A549 (cell line): ENCODE measurements around the gene C14orf132. TPM values are rescaled to one million over a fixed set of nuclear protein-coding genes. Genes with fewer than 3 reads are reported as not detected.

ENCODE experiments used
- ATAC-seq, 2 experiments: fragments of 200-7000 bp in 1 of 2; fragments of >200 bp in 1 of 2; cut with Nextera tagmentation in 1 of 2; cut with Tn5 transposase in 1 of 2; 3 replicates each; pipeline versions ENCODE4 v1.8.0 to v1.9.1; 2018 to 2020; ENCODE audit warnings: mild to moderate bottlenecking in 1 of 2, moderate library complexity in 1 of 2
- CTCF ChIA-PET: fragments of 300-600 bp; sonication (Branson Sonifier 250); formaldehyde crosslinking; extraction: SDS; loops from one replicate; lab custom pipeline; 2021; ENCODE audit warnings: antibody characterized with exemption, inconsistent platforms; lab: Yijun Ruan, JAX
- POLR2A ChIA-PET: fragments of 350-600 bp; formaldehyde crosslinking; extraction: SDS; loops from one replicate; lab custom pipeline; 2021; ENCODE audit warnings: antibody characterized with exemption, inconsistent platforms; lab: Yijun Ruan, JAX
- DNase-seq, 2 experiments: peaks; one replicate each; pipeline versions ENCODE4 v3.0.0 to v3.0.0-alpha.2; 2011 to 2016; ENCODE audit warnings: low read depth in 1 of 2, low spot score in 1 of 2
- FAIRE-seq: peaks from 2 replicates; lab custom pipeline; 2011; peaks lifted over from hg19 to GRCh38; lab: Jason Lieb, UNC
- H3K27ac ChIP-seq, 2 experiments: fragments of >200 bp; sonication (Bioruptor Twin); formaldehyde crosslinking; 3 replicates each; pipeline ENCODE4 v1.5.1; 2016 to 2017
- H3K4me1 ChIP-seq: fragments of >200 bp; sonication (Bioruptor Twin); formaldehyde crosslinking; 3 replicates; pipeline ENCODE4 v1.6.1; 2016
- H3K4me2 ChIP-seq: fragments of >200 bp; sonication (Bioruptor Twin); formaldehyde crosslinking; 3 replicates; pipeline ENCODE4 v1.6.1; 2016
- H3K4me3 ChIP-seq: fragments of >200 bp; sonication (Bioruptor Twin); formaldehyde crosslinking; 3 replicates; pipeline ENCODE4 v1.5.1; 2016
- H3K9me3 ChIP-seq: fragments of >200 bp; sonication (Bioruptor Twin); formaldehyde crosslinking; 3 replicates; pipeline ENCODE4 v1.6.1; 2016
- BHLHE40 ChIP-seq: IDR thresholded peaks from 2 replicates; pipeline ENCODE4 v1.6.1; 2012; ENCODE audit warnings: low read depth, low read length, inconsistent platforms
- CBX2 ChIP-seq: fragments of 200-600 bp; sonication (generic); IDR thresholded peaks from 2 replicates; pipeline ENCODE4 v1.6.1; 2016; ENCODE audit warnings: low read depth, mild to moderate bottlenecking, borderline replicate concordance
- CEBPB ChIP-seq, 2 experiments: fragments of >200 bp in 1 of 2; sonication (Bioruptor Twin) in 1 of 2; formaldehyde crosslinking in 1 of 2; IDR thresholded peaks; 2 replicates each; pipeline ENCODE4 v1.6.1; 2012 to 2016
- CTCF ChIP-seq: fragments of >200 bp; sonication (Bioruptor Twin); formaldehyde crosslinking; IDR thresholded peaks from 3 replicates; pipeline ENCODE4 v1.5.1; 2016
- EP300 ChIP-seq, 2 experiments: fragments of >200 bp; sonication (Bioruptor Twin); formaldehyde crosslinking; IDR thresholded peaks; 2 replicates in 1 of 2; 3 replicates in 1 of 2; pipeline ENCODE4 v1.6.1; 2016 to 2017
- FOXS1 ChIP-seq: fragments of 250-450 bp; sonication (Bioruptor Pico); IDR thresholded peaks from 2 replicates; pipeline ENCODE4 v1.5.0; 2020; ENCODE audit warnings: mild to moderate bottlenecking, moderate library complexity
- HES2 ChIP-seq: fragments of >200 bp; sonication (Bioruptor Twin); formaldehyde crosslinking; IDR thresholded peaks from 2 replicates; pipeline ENCODE4 v1.6.1; 2016
- HEYL ChIP-seq: fragments of 250-450 bp; sonication (Bioruptor Pico); IDR thresholded peaks from 2 replicates; pipeline ENCODE4 v1.8.0; 2021; ENCODE audit warnings: mild to moderate bottlenecking, moderate library complexity
- JUN ChIP-seq, 2 experiments: fragments of >200 bp; sonication (Bioruptor Twin); formaldehyde crosslinking; IDR thresholded peaks; 2 replicates in 1 of 2; 3 replicates in 1 of 2; pipeline ENCODE4 v1.6.1; 2016 to 2017
- KDM5A ChIP-seq: fragments of 200-600 bp; sonication (generic); IDR thresholded peaks from 2 replicates; pipeline ENCODE4 v1.6.1; 2016; ENCODE audit warnings: antibody characterized with exemption, mild to moderate bottlenecking
- MAX ChIP-seq: IDR thresholded peaks from 2 replicates; pipeline ENCODE4 v1.6.1; 2012
- PHF8 ChIP-seq: fragments of 200-600 bp; sonication (generic); IDR thresholded peaks from 2 replicates; pipeline ENCODE4 v1.6.1; 2016; ENCODE audit warnings: low read depth, mild to moderate bottlenecking, antibody characterized with exemption, moderate library complexity, borderline replicate concordance
- POLR2A ChIP-seq: IDR thresholded peaks from 2 replicates; pipeline ENCODE4 v1.6.1; 2012; ENCODE audit warnings: mild to moderate bottlenecking, low read length
- RFX5 ChIP-seq: fragments of 450-650 bp; IDR thresholded peaks from 2 replicates; pipeline ENCODE4 v1.7.1; 2014; ENCODE audit warnings: antibody characterized with exemption, mild to moderate bottlenecking, moderate library complexity
- RNF2 ChIP-seq: fragments of 200-600 bp; sonication (generic); IDR thresholded peaks from 2 replicates; pipeline ENCODE4 v1.6.1; 2016; ENCODE audit warnings: low read depth, mild to moderate bottlenecking, antibody characterized with exemption, moderate library complexity, borderline replicate concordance
- SREBF2 ChIP-seq: fragments of 450-650 bp; IDR thresholded peaks from 2 replicates; pipeline ENCODE4 v1.6.1; 2014; ENCODE audit warnings: mild to moderate bottlenecking, moderate library complexity
- TFCP2L1 ChIP-seq: fragments of 250-450 bp; sonication (Bioruptor Pico); IDR thresholded peaks from 2 replicates; pipeline ENCODE4 v1.5.0; 2021; ENCODE audit warnings: mild to moderate bottlenecking
- ZSCAN20 ChIP-seq: fragments of 250-450 bp; sonication (Bioruptor Pico); IDR thresholded peaks from 2 replicates; pipeline ENCODE4 v1.8.0; 2022; ENCODE audit warnings: mild to moderate bottlenecking, moderate library complexity
- WGBS: methylation state at CpG from one replicate; pipeline ENCODE4 v1.1.6; 2017; ENCODE audit errors: missing lambda C conversion rate; 5-methylcytosine and 5-hydroxymethylcytosine counted together
- polyA plus RNA-seq, 4 experiments: library from polyadenylated mRNA; depleted of rRNA in 3 of 4; stranded (reverse); fragments of >200 nt; fragmentation: RNase III in 1 of 4; extraction: RNeasy Plus Mini Kit Qiagen cat#74134 plus additional on column Dnase treatment in 1 of 4; gene quantifications; 2 replicates in 3 of 4; 3 replicates in 1 of 4; pipeline ENCODE4 v1.2.3, GENCODE V29; 2011 to 2017
- TF ChIP-seq, protein P1 (sequence below): fragments of 250-450 bp; sonication (Bioruptor Pico); IDR thresholded peaks from 2 replicates; pipeline ENCODE4 v1.5.0; 2021; ENCODE audit warnings: mild to moderate bottlenecking, moderate library complexity, borderline replicate concordance
- TF ChIP-seq, protein P2 (sequence below): IDR thresholded peaks from 2 replicates; pipeline ENCODE4 v1.6.1; 2012
- TF ChIP-seq, protein P3 (sequence below): fragments of 250-450 bp; sonication (Bioruptor Pico); IDR thresholded peaks from 2 replicates; pipeline ENCODE4 v1.5.0; 2020; ENCODE audit warnings: low read depth, mild to moderate bottlenecking, moderate library complexity
- TF ChIP-seq, protein P4 (sequence below): fragments of >200 bp; sonication (Bioruptor Twin); formaldehyde crosslinking; IDR thresholded peaks from 3 replicates; pipeline ENCODE4 v1.6.1; 2016

Gene C14orf132
- polyA plus RNA-seq, 2 of the 4 experiments (the other 2 are of a cell fraction), result 4.6 to 8.5 TPM

GRCh38 chr14:96103560-96104460, 64.6 kb downstream of the C14orf132 start:
- Histone ChIP-seq H3K9me3 (peaks cover 6% of the 10 kb centered on the region; the same call in 1 of the 3 replicates), H3K4me3 (no peak overlapping the region), H3K4me1 (peaks cover 52% of the 10 kb centered on the region), H3K4me2 (peak overlapping the region; percentile 15), H3K27ac (peak overlapping the region; percentile 86 to 88)
- CTCF ChIA-PET, result interaction anchor here (0.7 to 16.8 kb wide), 5 partner anchors 62 to 176 kb away, joined by 3 to 486 read pairs (median 5); no protein-coding TSS in a partner anchor
- POLR2A ChIA-PET, result interaction anchor here (1.0 kb wide), 1 partner anchor 101 kb away, joined by 5 read pairs; the partner anchor contains the start of gene BDKRB2
- FAIRE-seq, result no peak
- WGBS, result 88% methylated on average over 6 of the region's 6 CpGs
- TF ChIP-seq POLR2A (no peak), RFX5 (no peak), MAX (no peak), JUN (IDR thresholded peaks at IDR 0.05) (no peak), HES2 (no peak), HEYL (CRISPR knock-in tag) (no peak), BHLHE40 (no peak), RNF2 (no peak), TFCP2L1 (CRISPR knock-in tag) (no peak), ZSCAN20 (CRISPR knock-in tag) (no peak), PHF8 (no peak), CEBPB (IDR thresholded peaks at IDR 0.05) (no peak), FOXS1 (CRISPR knock-in tag) (no peak)
- TF ChIP-seq, protein P1, sequence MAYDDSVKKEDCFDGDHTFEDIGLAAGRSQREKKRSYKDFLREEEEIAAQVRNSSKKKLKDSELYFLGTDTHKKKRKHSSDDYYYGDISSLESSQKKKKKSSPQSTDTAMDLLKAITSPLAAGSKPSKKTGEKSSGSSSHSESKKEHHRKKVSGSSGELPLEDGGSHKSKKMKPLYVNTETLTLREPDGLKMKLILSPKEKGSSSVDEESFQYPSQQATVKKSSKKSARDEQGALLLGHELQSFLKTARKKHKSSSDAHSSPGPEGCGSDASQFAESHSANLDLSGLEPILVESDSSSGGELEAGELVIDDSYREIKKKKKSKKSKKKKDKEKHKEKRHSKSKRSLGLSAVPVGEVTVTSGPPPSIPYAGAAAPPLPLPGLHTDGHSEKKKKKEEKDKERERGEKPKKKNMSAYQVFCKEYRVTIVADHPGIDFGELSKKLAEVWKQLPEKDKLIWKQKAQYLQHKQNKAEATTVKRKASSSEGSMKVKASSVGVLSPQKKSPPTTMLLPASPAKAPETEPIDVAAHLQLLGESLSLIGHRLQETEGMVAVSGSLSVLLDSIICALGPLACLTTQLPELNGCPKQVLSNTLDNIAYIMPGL (CRISPR knock-in tag), result no peak
- TF ChIP-seq, protein P2, sequence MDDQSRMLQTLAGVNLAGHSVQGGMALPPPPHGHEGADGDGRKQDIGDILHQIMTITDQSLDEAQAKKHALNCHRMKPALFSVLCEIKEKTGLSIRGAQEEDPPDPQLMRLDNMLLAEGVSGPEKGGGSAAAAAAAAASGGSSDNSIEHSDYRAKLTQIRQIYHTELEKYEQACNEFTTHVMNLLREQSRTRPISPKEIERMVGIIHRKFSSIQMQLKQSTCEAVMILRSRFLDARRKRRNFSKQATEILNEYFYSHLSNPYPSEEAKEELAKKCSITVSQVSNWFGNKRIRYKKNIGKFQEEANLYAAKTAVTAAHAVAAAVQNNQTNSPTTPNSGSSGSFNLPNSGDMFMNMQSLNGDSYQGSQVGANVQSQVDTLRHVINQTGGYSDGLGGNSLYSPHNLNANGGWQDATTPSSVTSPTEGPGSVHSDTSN, result no peak
- TF ChIP-seq, protein P3, sequence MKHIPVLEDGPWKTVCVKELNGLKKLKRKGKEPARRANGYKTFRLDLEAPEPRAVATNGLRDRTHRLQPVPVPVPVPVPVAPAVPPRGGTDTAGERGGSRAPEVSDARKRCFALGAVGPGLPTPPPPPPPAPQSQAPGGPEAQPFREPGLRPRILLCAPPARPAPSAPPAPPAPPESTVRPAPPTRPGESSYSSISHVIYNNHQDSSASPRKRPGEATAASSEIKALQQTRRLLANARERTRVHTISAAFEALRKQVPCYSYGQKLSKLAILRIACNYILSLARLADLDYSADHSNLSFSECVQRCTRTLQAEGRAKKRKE (CRISPR knock-in tag), result no peak
- TF ChIP-seq, protein P4, sequence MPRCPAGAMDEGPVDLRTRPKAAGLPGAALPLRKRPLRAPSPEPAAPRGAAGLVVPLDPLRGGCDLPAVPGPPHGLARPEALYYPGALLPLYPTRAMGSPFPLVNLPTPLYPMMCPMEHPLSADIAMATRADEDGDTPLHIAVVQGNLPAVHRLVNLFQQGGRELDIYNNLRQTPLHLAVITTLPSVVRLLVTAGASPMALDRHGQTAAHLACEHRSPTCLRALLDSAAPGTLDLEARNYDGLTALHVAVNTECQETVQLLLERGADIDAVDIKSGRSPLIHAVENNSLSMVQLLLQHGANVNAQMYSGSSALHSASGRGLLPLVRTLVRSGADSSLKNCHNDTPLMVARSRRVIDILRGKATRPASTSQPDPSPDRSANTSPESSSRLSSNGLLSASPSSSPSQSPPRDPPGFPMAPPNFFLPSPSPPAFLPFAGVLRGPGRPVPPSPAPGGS, result no peak
- ATAC-seq, result no peak
- no peak for DNase-seq

GRCh38 chr14:96104469-96105057, 65.4 kb downstream of the C14orf132 start:
- WGBS, result 19% methylated on average over 15 of the region's 19 CpGs
- Histone ChIP-seq H3K4me3 (no peak overlapping the region), H3K4me2 (peak overlapping the region; percentile 15), H3K4me1 (peaks cover 48% of the 10 kb centered on the region), H3K27ac (peak overlapping the region; percentile 86 to 89), H3K9me3 (peaks cover 6% of the 10 kb centered on the region; the same call in 1 of the 3 replicates)
- DNase-seq (peak; percentile 75 to 95), ATAC-seq (peak; percentile 87 to 91), FAIRE-seq (no peak)
- CTCF ChIA-PET, result interaction anchor here (1.1 to 16.8 kb wide), 5 partner anchors 16 to 175 kb away, joined by 4 to 486 read pairs (median 6); no protein-coding TSS in a partner anchor
- POLR2A ChIA-PET, result interaction anchor here (1.0 kb wide), 1 partner anchor 100 kb away, joined by 5 read pairs; the partner anchor contains the start of gene BDKRB2
- TF ChIP-seq CBX2 (no peak), KDM5A (no peak), CEBPB (IDR thresholded peaks at IDR 0.05) (peak; percentile 96 to 97), EP300 (IDR thresholded peaks at IDR 0.05) (peak; percentile 97), POLR2A (no peak), HEYL (CRISPR knock-in tag) (peak; percentile 55; the same call in 1 of the 2 replicates), CTCF (no peak), SREBF2 (no peak), FOXS1 (CRISPR knock-in tag) (no peak)
- TF ChIP-seq, protein P1 (CRISPR knock-in tag), result no peak
- TF ChIP-seq, protein P3 (CRISPR knock-in tag), result peak; percentile 96
